ENCODE measurements around the gene PLPPR1. TPM values are rescaled to one million over a fixed set of nuclear protein-coding genes. Genes with fewer than 3 reads are reported as not detected.

The PLPPR1 gene
- total and polyA plus RNA-seq, 4 donors = 1.2 to 26.3 (median 2.4) TPM

DNA sequence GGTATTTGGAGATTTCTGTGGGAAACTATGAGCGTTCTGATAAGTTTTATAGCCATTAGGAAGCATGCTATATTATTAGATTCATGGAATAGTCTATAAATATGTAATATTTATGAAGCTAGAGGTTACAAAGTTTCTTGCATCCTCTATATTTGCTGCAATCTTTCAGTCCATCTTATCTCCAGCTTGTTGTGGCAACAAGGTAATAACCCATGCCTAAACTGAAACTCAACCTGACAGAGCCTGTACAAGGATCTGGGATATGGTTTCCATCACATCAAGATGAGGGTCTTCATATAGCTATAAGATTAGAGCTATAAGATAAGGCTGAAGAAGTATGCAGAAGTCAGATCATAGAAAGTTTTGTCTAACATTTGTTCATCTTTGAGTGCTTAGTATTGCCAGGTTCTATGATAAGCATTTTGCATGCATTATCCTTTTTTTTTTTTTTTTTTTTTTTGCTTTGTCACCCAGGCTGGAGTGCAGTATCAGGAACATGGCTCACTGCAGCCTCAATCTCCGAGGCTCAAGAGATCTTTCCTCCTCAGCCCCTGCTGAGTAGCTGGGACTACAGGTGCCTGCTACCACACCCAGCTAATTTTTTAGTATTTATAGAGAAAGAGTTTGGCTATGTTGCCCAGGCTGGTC, 341.5 kb downstream of the PLPPR1 start:
- Histone ChIP-seq H3K36me3 (ENCODE audit: control insufficient read depth in 4 of 4, insufficient read depth in 3 of 4, low read depth in 1 of 4, low read length in 3 of 4) (peaks cover 3 to 56% (median 26%) of the 10 kb centered on the region in 4 donors), H3K27ac (ENCODE audit: low read depth in 1 of 2, low read length in 2 of 2) (no peak overlapping the region), H3K9ac (ENCODE audit: low read depth in 1 of 2, low read length in 2 of 2) (no peak overlapping the region), H3K4me1 (ENCODE audit: control insufficient read depth in 4 of 4, insufficient read depth in 4 of 4, low read length in 3 of 4) (peaks cover 6 to 63% (median 41%) of the 10 kb centered on the region in 4 donors), H3K9me3 (ENCODE audit: control insufficient read depth in 4 of 4, low read length in 3 of 4) (no peaks in the 10 kb centered on the region), H3K4me3 (ENCODE audit: low read depth in 1 of 3, low read length in 3 of 3) (no peak overlapping the region), H3K27me3 (ENCODE audit: control insufficient read depth in 4 of 4, insufficient read depth in 4 of 4, low read length in 3 of 4) (no peaks in the 10 kb centered on the region)
- 68% methylated on average over 2 of the region's 2 CpGs for WGBS
- TF ChIP-seq NR2F2 (IDR thresholded peaks at IDR 0.05) (no peak), ATF3 (IDR thresholded peaks at IDR 0.05) (no peak), EGR1 (IDR thresholded peaks at IDR 0.05; ENCODE audit: low read depth in 2 of 2) (no peak)
- TF ChIP-seq, protein P1, sequence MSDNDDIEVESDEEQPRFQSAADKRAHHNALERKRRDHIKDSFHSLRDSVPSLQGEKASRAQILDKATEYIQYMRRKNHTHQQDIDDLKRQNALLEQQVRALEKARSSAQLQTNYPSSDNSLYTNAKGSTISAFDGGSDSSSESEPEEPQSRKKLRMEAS (IDR thresholded peaks at IDR 0.05) = no peak
- DNase-seq (ENCODE audit: low spot score) = no peak

GRCh38 chr9:101371813-101372212, 343.3 kb downstream of the PLPPR1 start:
- Histone ChIP-seq H3K9ac (ENCODE audit: low read depth in 1 of 2, low read length in 2 of 2) (no peak overlapping the region), H3K36me3 (ENCODE audit: control insufficient read depth in 4 of 4, insufficient read depth in 3 of 4, low read depth in 1 of 4, low read length in 3 of 4) (peaks cover 3 to 53% (median 22%) of the 10 kb centered on the region in 4 donors), H3K4me1 (ENCODE audit: control insufficient read depth in 4 of 4, insufficient read depth in 4 of 4, low read length in 3 of 4) (peaks cover 6 to 75% (median 44%) of the 10 kb centered on the region in 4 donors), H3K27ac (ENCODE audit: low read depth in 1 of 2, low read length in 2 of 2) (no peak overlapping the region), H3K9me3 (ENCODE audit: control insufficient read depth in 4 of 4, low read length in 3 of 4) (no peaks in the 10 kb centered on the region), H3K27me3 (ENCODE audit: control insufficient read depth in 4 of 4, insufficient read depth in 4 of 4, low read length in 3 of 4) (no peaks in the 10 kb centered on the region), H3K4me3 (ENCODE audit: low read depth in 1 of 3, low read length in 3 of 3) (no peak overlapping the region)
- DNase-seq (ENCODE audit: low spot score) = no peak
- TF ChIP-seq RXRA (IDR thresholded peaks at IDR 0.05) (no peak), FOXA2 (IDR thresholded peaks at IDR 0.05) (no peak), GABPA (IDR thresholded peaks at IDR 0.05 in 1 of 2, conservative IDR thresholded peaks at IDR 0.05 in 1 of 2) (no peak), RAD21 (IDR thresholded peaks at IDR 0.05) (no peak), FOXA1 (IDR thresholded peaks at IDR 0.05) (no peak), EGR1 (IDR thresholded peaks at IDR 0.05; ENCODE audit: low read depth in 2 of 2) (no peak), HNF4A (conservative IDR thresholded peaks at IDR 0.05) (no peak), NR2F2 (IDR thresholded peaks at IDR 0.05) (no peak)
- WGBS = 85% methylated on average over 3 of the region's 3 CpGs

GRCh38 chr9:101372327-101373118, 344.0 kb downstream of the PLPPR1 start:
- Histone ChIP-seq H3K9ac (ENCODE audit: low read depth in 1 of 2, low read length in 2 of 2) (no peak overlapping the region), H3K27me3 (ENCODE audit: control insufficient read depth in 4 of 4, insufficient read depth in 4 of 4, low read length in 3 of 4) (no peaks in the 10 kb centered on the region), H3K27ac (ENCODE audit: low read depth in 1 of 2, low read length in 2 of 2) (no peak overlapping the region), H3K4me3 (ENCODE audit: low read depth in 1 of 3, low read length in 3 of 3) (no peak overlapping the region), H3K9me3 (ENCODE audit: control insufficient read depth in 4 of 4, low read length in 3 of 4) (no peaks in the 10 kb centered on the region), H3K36me3 (ENCODE audit: control insufficient read depth in 4 of 4, insufficient read depth in 3 of 4, low read depth in 1 of 4, low read length in 3 of 4) (peaks cover 3 to 46% (median 22%) of the 10 kb centered on the region in 4 donors), H3K4me1 (ENCODE audit: control insufficient read depth in 4 of 4, insufficient read depth in 4 of 4, low read length in 3 of 4) (peaks cover 8 to 73% (median 41%) of the 10 kb centered on the region in 4 donors)
- DNase-seq (ENCODE audit: low spot score) = no peak
- WGBS = 50% methylated on average over 2 of the region's 2 CpGs
- TF ChIP-seq ZBTB33 (IDR thresholded peaks at IDR 0.05) = no peak
- no peak for TF ChIP-seq NR2F2 (IDR thresholded peaks at IDR 0.05)
- TF ChIP-seq RXRA (IDR thresholded peaks at IDR 0.05) = no peak
- no peak for TF ChIP-seq FOXA2 (IDR thresholded peaks at IDR 0.05)
- TF ChIP-seq JUND (IDR thresholded peaks at IDR 0.05) = no peak
- TF ChIP-seq HNF4A (conservative IDR thresholded peaks at IDR 0.05) = no peak
- TF ChIP-seq FOXA1 (IDR thresholded peaks at IDR 0.05) = no peak
- TF ChIP-seq TAF1 (conservative IDR thresholded peaks at IDR 0.05) = no peak
- TF ChIP-seq, protein P2, sequence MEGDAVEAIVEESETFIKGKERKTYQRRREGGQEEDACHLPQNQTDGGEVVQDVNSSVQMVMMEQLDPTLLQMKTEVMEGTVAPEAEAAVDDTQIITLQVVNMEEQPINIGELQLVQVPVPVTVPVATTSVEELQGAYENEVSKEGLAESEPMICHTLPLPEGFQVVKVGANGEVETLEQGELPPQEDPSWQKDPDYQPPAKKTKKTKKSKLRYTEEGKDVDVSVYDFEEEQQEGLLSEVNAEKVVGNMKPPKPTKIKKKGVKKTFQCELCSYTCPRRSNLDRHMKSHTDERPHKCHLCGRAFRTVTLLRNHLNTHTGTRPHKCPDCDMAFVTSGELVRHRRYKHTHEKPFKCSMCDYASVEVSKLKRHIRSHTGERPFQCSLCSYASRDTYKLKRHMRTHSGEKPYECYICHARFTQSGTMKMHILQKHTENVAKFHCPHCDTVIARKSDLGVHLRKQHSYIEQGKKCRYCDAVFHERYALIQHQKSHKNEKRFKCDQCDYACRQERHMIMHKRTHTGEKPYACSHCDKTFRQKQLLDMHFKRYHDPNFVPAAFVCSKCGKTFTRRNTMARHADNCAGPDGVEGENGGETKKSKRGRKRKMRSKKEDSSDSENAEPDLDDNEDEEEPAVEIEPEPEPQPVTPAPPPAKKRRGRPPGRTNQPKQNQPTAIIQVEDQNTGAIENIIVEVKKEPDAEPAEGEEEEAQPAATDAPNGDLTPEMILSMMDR (IDR thresholded peaks at IDR 0.05; ENCODE audit: low read depth, low read length, missing input control) = no peak
- TF ChIP-seq YY1 (IDR thresholded peaks at IDR 0.05) = no peak
- TF ChIP-seq ATF3 (IDR thresholded peaks at IDR 0.05) = no peak
- no peak for TF ChIP-seq RAD21 (IDR thresholded peaks at IDR 0.05)
- TF ChIP-seq, protein P1 (IDR thresholded peaks at IDR 0.05) = no peak
- no peak for TF ChIP-seq EGR1 (IDR thresholded peaks at IDR 0.05; ENCODE audit: low read depth in 2 of 2)
- TF ChIP-seq REST (IDR thresholded peaks at IDR 0.05) = no peak
